H9 (cell line): Measurements from ENCODE around the gene EPB41L1. TPM values are rescaled to one million over a fixed set of nuclear protein-coding genes. Genes with fewer than 3 reads are reported as not detected.

Experiments used
- DNase-seq: peaks from one replicate; pipeline ENCODE4 v3.0.0-alpha.2; 2017
- H2AFZ ChIP-seq: one replicate; pipeline ENCODE4 v1.6.1; 2013; ENCODE audit warnings: mild to moderate bottlenecking, low read length, control low read depth, moderate library complexity
- H2AK5ac ChIP-seq: 2 replicates; pipeline ENCODE4 v1.6.1; 2013; ENCODE audit warnings: low read length, control low read depth, mixed read lengths; ENCODE audit not compliant: insufficient read length
- H2BK120ac ChIP-seq: one replicate; pipeline ENCODE4 v1.6.1; 2013; ENCODE audit warnings: low read depth, mild to moderate bottlenecking, low read length, control low read depth, inconsistent platforms; ENCODE audit not compliant: poor library complexity, severe bottlenecking
- H2BK12ac ChIP-seq: 2 replicates; pipeline ENCODE4 v1.6.1; 2013; ENCODE audit warnings: low read length, control low read depth, mixed read lengths, low read depth; ENCODE audit not compliant: insufficient read length
- H2BK15ac ChIP-seq: 2 replicates; pipeline ENCODE4 v1.6.1; 2013; ENCODE audit warnings: low read depth, low read length, control low read depth
- H2BK20ac ChIP-seq: one replicate; pipeline ENCODE4 v1.6.1; 2013; ENCODE audit warnings: low read depth, mild to moderate bottlenecking, low read length, control low read depth, inconsistent platforms; ENCODE audit not compliant: poor library complexity, severe bottlenecking
- H2BK5ac ChIP-seq: 2 replicates; pipeline ENCODE4 v1.6.1; 2013; ENCODE audit warnings: low read length, control low read depth, mixed read lengths; ENCODE audit not compliant: insufficient read length
- H3K14ac ChIP-seq: 2 replicates; pipeline ENCODE4 v1.6.1; 2013; ENCODE audit warnings: low read length, control low read depth; ENCODE audit not compliant: insufficient read depth
- H3K18ac ChIP-seq: 2 replicates; pipeline ENCODE4 v1.6.1; 2013; ENCODE audit warnings: low read depth, mild to moderate bottlenecking, mixed read lengths, low read length, control low read depth; ENCODE audit not compliant: insufficient read length
- H3K23ac ChIP-seq: 2 replicates; pipeline ENCODE4 v1.6.1; 2013; ENCODE audit warnings: low read length, control low read depth, mixed read lengths, low read depth; ENCODE audit not compliant: insufficient read length
- H3K23me2 ChIP-seq: 2 replicates; pipeline ENCODE4 v1.6.1; 2013; ENCODE audit warnings: low read depth, mild to moderate bottlenecking, mixed read lengths, low read length, control low read depth; ENCODE audit not compliant: insufficient read length, poor library complexity, severe bottlenecking
- H3K27ac ChIP-seq: 2 replicates; pipeline ENCODE4 v1.5.1; 2013; ENCODE audit warnings: low read length, control low read depth, mixed read lengths, low read depth; ENCODE audit not compliant: insufficient read length
- H3K27me3 ChIP-seq: 2 replicates; pipeline ENCODE4 v1.6.1; 2013; ENCODE audit warnings: low read length, control low read depth, inconsistent platforms; ENCODE audit not compliant: insufficient read depth
- H3K4ac ChIP-seq: 2 replicates; pipeline ENCODE4 v1.6.1; 2013; ENCODE audit warnings: low read depth, mild to moderate bottlenecking, control low read depth, inconsistent platforms, low read length, moderate library complexity
- H3K4me1 ChIP-seq: 2 replicates; pipeline ENCODE4 v1.6.1; 2013; ENCODE audit warnings: low read length, control low read depth, inconsistent platforms; ENCODE audit not compliant: insufficient read depth
- H3K4me2 ChIP-seq: 2 replicates; pipeline ENCODE4 v1.6.1; 2013; ENCODE audit warnings: low read length, control low read depth, mixed read lengths; ENCODE audit not compliant: insufficient read length, insufficient read depth
- H3K56ac ChIP-seq: 2 replicates; pipeline ENCODE4 v1.6.1; 2013; ENCODE audit warnings: low read depth, mild to moderate bottlenecking, mixed read lengths, low read length, control low read depth; ENCODE audit not compliant: insufficient read length
- H3K79me1 ChIP-seq: 2 replicates; pipeline ENCODE4 v1.6.1; 2013; ENCODE audit warnings: low read depth, mild to moderate bottlenecking, moderate library complexity, low read length, control low read depth, inconsistent platforms; ENCODE audit not compliant: insufficient read depth, poor library complexity, severe bottlenecking
- H3K79me2 ChIP-seq: 2 replicates; pipeline ENCODE4 v1.6.1; 2013; ENCODE audit warnings: low read length, control low read depth, inconsistent platforms; ENCODE audit not compliant: insufficient read depth
- H3K9ac ChIP-seq: 2 replicates; pipeline ENCODE4 v1.6.1; 2013; ENCODE audit warnings: low read length, control low read depth, mixed read lengths; ENCODE audit not compliant: insufficient read length; ENCODE audit errors: extremely low read depth
- H3K9me3 ChIP-seq: one replicate; pipeline ENCODE4 v1.6.1; 2013; ENCODE audit warnings: low read depth, low read length, inconsistent platforms; ENCODE audit not compliant: control insufficient read depth
- H3T11ph ChIP-seq: one replicate; pipeline ENCODE4 v1.6.1; 2013; ENCODE audit warnings: mild to moderate bottlenecking, low read length, control low read depth, inconsistent platforms
- H4K20me1 ChIP-seq: one replicate; pipeline ENCODE4 v1.6.1; 2013; ENCODE audit not compliant: control insufficient read depth, insufficient read length, insufficient read depth
- H4K5ac ChIP-seq: 2 replicates; pipeline ENCODE4 v1.6.1; 2013; ENCODE audit warnings: low read depth, mild to moderate bottlenecking, mixed read lengths, low read length, control low read depth; ENCODE audit not compliant: insufficient read length
- H4K8ac ChIP-seq: replicated peaks from 2 replicates; pipeline ENCODE4 v1.6.1; 2013; ENCODE audit warnings: low read length, control low read depth, mixed read lengths, low read depth; ENCODE audit not compliant: insufficient read length
- H4K91ac ChIP-seq: 2 replicates; pipeline ENCODE4 v1.6.1; 2013; ENCODE audit warnings: low read depth, mild to moderate bottlenecking, moderate library complexity, mixed read lengths, low read length, control low read depth; ENCODE audit not compliant: insufficient read length
- H3K27ac Mint-ChIP-seq, 3 experiments: 2 replicates in 2 of 3; 3 replicates in 1 of 3; pipeline ENCODE4 v1.8.0; 2020 to 2021; ENCODE audit warnings: mixed read lengths in 3 of 3, mild to moderate bottlenecking in 1 of 3, moderate library complexity in 1 of 3
- H3K27me3 Mint-ChIP-seq: 2 replicates; pipeline ENCODE4 v1.8.0; 2021; ENCODE audit warnings: low read depth, mild to moderate bottlenecking, moderate library complexity, mixed read lengths
- H3K36me3 Mint-ChIP-seq, 3 experiments: 2 replicates in 2 of 3; 3 replicates in 1 of 3; pipeline ENCODE4 v1.8.0; 2020 to 2021; ENCODE audit warnings: low read depth in 3 of 3, mixed read lengths in 3 of 3; ENCODE audit not compliant: insufficient read depth in 1 of 3
- H3K4me1 Mint-ChIP-seq, 2 experiments: 2 replicates each; pipeline ENCODE4 v1.8.0; 2020; ENCODE audit warnings: mixed read lengths in 2 of 2
- H3K4me3 Mint-ChIP-seq, 2 experiments: 2 replicates in 1 of 2; 3 replicates in 1 of 2; pipeline ENCODE4 v1.8.0; 2020 to 2021; ENCODE audit warnings: mild to moderate bottlenecking in 2 of 2, mixed read lengths in 2 of 2, moderate library complexity in 1 of 2
- H3K9me3 Mint-ChIP-seq, 2 experiments: 2 replicates in 1 of 2; 3 replicates in 1 of 2; pipeline ENCODE4 v1.8.0; 2020; ENCODE audit warnings: mild to moderate bottlenecking in 2 of 2, mixed read lengths in 2 of 2, moderate library complexity in 1 of 2
- WGBS: extraction: QIAGEN DNeasy Blood & Tissue Kit; methylation state at CpG from one replicate; pipeline ENCODE4 v1.1.7; 2013; ENCODE audit warnings: missing lambda C conversion rate, low lambda C conversion rate, mixed read lengths; ENCODE audit not compliant: insufficient read length; ENCODE audit errors: extremely low coverage; 5-methylcytosine and 5-hydroxymethylcytosine counted together
- total RNA-seq: library from RNA; stranded (reverse); gene quantifications from 2 replicates; pipeline ENCODE4 v1.2.1, GENCODE V29; 2021
- TF ChIP-seq, protein P1 (sequence below): fragments of 200-600 bp; sonication (generic); conservative IDR thresholded peaks from 3 replicates; pipeline ENCODE4 v1.8.0; 2021; ENCODE audit warnings: antibody characterized with exemption, mild to moderate bottlenecking

The EPB41L1 gene
- total RNA-seq, 1 experiment from 2014 or later = 31.1 TPM

GRCh38 chr20:36225666-36226065 is 71.1 kb downstream of the EPB41L1 start:
- Histone ChIP-seq H2BK20ac (no peak overlapping the region), H4K8ac (no peak overlapping the region), H3K27me3 (no peaks in the 10 kb centered on the region), H3K4me2 (no peak overlapping the region), H3K79me1 (no peaks in the 10 kb centered on the region), H2AK5ac (no peak overlapping the region), H3K18ac (no peak overlapping the region), H2BK15ac (no peak overlapping the region), H3K23me2 (no peaks in the 10 kb centered on the region), H4K20me1 (no peaks in the 10 kb centered on the region), H3T11ph (no peak overlapping the region), H4K91ac (no peak overlapping the region), H3K23ac (no peak overlapping the region), H2AFZ (no peak overlapping the region), H3K27ac (no peak overlapping the region), H3K56ac (no peak overlapping the region), H2BK12ac (no peak overlapping the region), H3K9me3 (no peaks in the 10 kb centered on the region), H3K9ac (no peak overlapping the region), H3K4ac (no peak overlapping the region), H3K79me2 (no peaks in the 10 kb centered on the region), H2BK5ac (no peak overlapping the region), H3K4me1 (no peaks in the 10 kb centered on the region), H4K5ac (no peak overlapping the region), H3K14ac (no peak overlapping the region), H2BK120ac (no peak overlapping the region)
- no peaks in the 10 kb centered on the region for H3K27me3 Mint-ChIP-seq
- H3K4me3 Mint-ChIP-seq = no peak overlapping the region
- TF ChIP-seq, protein P1, sequence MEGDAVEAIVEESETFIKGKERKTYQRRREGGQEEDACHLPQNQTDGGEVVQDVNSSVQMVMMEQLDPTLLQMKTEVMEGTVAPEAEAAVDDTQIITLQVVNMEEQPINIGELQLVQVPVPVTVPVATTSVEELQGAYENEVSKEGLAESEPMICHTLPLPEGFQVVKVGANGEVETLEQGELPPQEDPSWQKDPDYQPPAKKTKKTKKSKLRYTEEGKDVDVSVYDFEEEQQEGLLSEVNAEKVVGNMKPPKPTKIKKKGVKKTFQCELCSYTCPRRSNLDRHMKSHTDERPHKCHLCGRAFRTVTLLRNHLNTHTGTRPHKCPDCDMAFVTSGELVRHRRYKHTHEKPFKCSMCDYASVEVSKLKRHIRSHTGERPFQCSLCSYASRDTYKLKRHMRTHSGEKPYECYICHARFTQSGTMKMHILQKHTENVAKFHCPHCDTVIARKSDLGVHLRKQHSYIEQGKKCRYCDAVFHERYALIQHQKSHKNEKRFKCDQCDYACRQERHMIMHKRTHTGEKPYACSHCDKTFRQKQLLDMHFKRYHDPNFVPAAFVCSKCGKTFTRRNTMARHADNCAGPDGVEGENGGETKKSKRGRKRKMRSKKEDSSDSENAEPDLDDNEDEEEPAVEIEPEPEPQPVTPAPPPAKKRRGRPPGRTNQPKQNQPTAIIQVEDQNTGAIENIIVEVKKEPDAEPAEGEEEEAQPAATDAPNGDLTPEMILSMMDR = no peak
- DNase-seq = no peak
- no peak overlapping the region for H3K27ac Mint-ChIP-seq
- H3K4me1 Mint-ChIP-seq = no peaks in the 10 kb centered on the region
- H3K36me3 Mint-ChIP-seq = peaks cover 0 to 3% (median 0%) of the 10 kb centered on the region in 3 experiments; a peak in 2 of 7 replicates
- no CpG with 5 or more reads among the region's 7 CpGs for WGBS
- no peaks in the 10 kb centered on the region for H3K9me3 Mint-ChIP-seq
